Keratinocyte (primary cell): ENCODE results near the gene PFKFB4. TPM values are rescaled to one million over a fixed set of nuclear protein-coding genes. Genes with fewer than 3 reads are reported as not detected.
A peak's percentile ranks its signal among the peaks of the same experiment; 100 is the strongest.

Experiments
- DNase-seq: peaks from one replicate; pipeline ENCODE4 v3.0.0-alpha.2; 2011; ENCODE audit warnings: low read depth, missing footprints, low spot score
- FAIRE-seq: peaks from 2 replicates; lab custom pipeline; 2011; peaks lifted over from hg19 to GRCh38; lab: Jason Lieb, UNC
- H2AFZ ChIP-seq: 2 replicates; pipeline ENCODE4 v1.6.0; 2012; ENCODE audit warnings: low read length, control low read depth, inconsistent platforms; ENCODE audit not compliant: control insufficient read depth
- H3K27ac ChIP-seq: 2 replicates; pipeline ENCODE4 v1.5.1; 2011; ENCODE audit warnings: low read length; ENCODE audit not compliant: control insufficient read depth, insufficient read depth
- H3K27me3 ChIP-seq: 3 replicates; pipeline ENCODE4 v1.6.0; 2011; ENCODE audit warnings: low read length; ENCODE audit not compliant: control insufficient read depth, insufficient read depth; ENCODE audit errors: extremely low read depth
- H3K36me3 ChIP-seq, 2 experiments: 2 replicates in 1 of 2; 3 replicates in 1 of 2; pipeline ENCODE4 v1.5.1; 2011; ENCODE audit warnings: low read length in 2 of 2, mild to moderate bottlenecking in 1 of 2; ENCODE audit not compliant: control insufficient read depth in 2 of 2, insufficient read depth in 2 of 2; ENCODE audit errors: extremely low read depth in 1 of 2
- H3K4me1 ChIP-seq: 3 replicates; pipeline ENCODE4 v1.5.1; 2011; ENCODE audit warnings: low read length; ENCODE audit not compliant: control insufficient read depth, insufficient read depth; ENCODE audit errors: extremely low read depth
- H3K4me2 ChIP-seq: 3 replicates; pipeline ENCODE4 v1.6.0; 2011; ENCODE audit warnings: low read depth, low read length; ENCODE audit not compliant: control insufficient read depth, insufficient read depth; ENCODE audit errors: extremely low read depth
- H3K4me3 ChIP-seq, 3 experiments: fragments of 200-600 bp in 1 of 3; sonication (generic) in 1 of 3; 2 replicates in 2 of 3; 3 replicates in 1 of 3; pipeline ENCODE4 v1.5.1; 2011 to 2016; ENCODE audit warnings: low read length in 3 of 3, mild to moderate bottlenecking in 3 of 3, control low read depth in 2 of 3, inconsistent platforms in 1 of 3, low read depth in 1 of 3, mixed read lengths in 1 of 3, mixed run types in 1 of 3, moderate library complexity in 1 of 3; ENCODE audit not compliant: control insufficient read depth in 2 of 3, insufficient read depth in 2 of 3; ENCODE audit errors: extremely low read depth in 1 of 3
- H3K79me2 ChIP-seq: 2 replicates; pipeline ENCODE4 v1.6.0; 2012; ENCODE audit warnings: low read length; ENCODE audit not compliant: control insufficient read depth, insufficient read depth
- H3K9ac ChIP-seq: 3 replicates; pipeline ENCODE4 v1.6.0; 2011; ENCODE audit warnings: low read length; ENCODE audit not compliant: control insufficient read depth, insufficient read depth; ENCODE audit errors: extremely low read depth
- H3K9me1 ChIP-seq: 3 replicates; pipeline ENCODE4 v1.6.0; 2011; ENCODE audit warnings: low read length; ENCODE audit not compliant: control insufficient read depth, insufficient read depth; ENCODE audit errors: extremely low read depth
- H3K9me3 ChIP-seq: 2 replicates; pipeline ENCODE4 v1.5.1; 2012; ENCODE audit warnings: low read depth, low read length; ENCODE audit not compliant: control insufficient read depth
- H4K20me1 ChIP-seq: 3 replicates; pipeline ENCODE4 v1.6.0; 2011; ENCODE audit warnings: low read length; ENCODE audit not compliant: control insufficient read depth, insufficient read depth; ENCODE audit errors: extremely low read depth
- CTCF ChIP-seq, 3 experiments: IDR thresholded peaks in 1 of 3; conservative IDR thresholded peaks in 1 of 3; optimal IDR thresholded peaks in 1 of 3; 2 replicates in 2 of 3; 3 replicates in 1 of 3; pipeline versions ENCODE3 to v1.5.1; 2011; ENCODE audit warnings: low read length in 3 of 3, mild to moderate bottlenecking in 3 of 3, moderate library complexity in 2 of 3, control low read depth in 1 of 3, inconsistent platforms in 1 of 3; ENCODE audit not compliant: insufficient read depth in 2 of 3; ENCODE audit errors: extremely low read depth in 1 of 3
- EZH2 ChIP-seq: IDR thresholded peaks from one replicate; pipeline ENCODE4 v1.6.1; 2012; ENCODE audit warnings: inconsistent platforms, mild to moderate bottlenecking, low read length, moderate library complexity
- dilution Hi-C: fragments of 300-500 bp; cut with MboI; formaldehyde crosslinking; loops from one replicate; pipeline ENCODE4 v1.7.0; 2020; ENCODE audit warnings: low sequenced_read_pairs; ENCODE audit not compliant: extremely low pct_ligation_motif_present
- polyA plus RNA-seq, 5 experiments: library from polyadenylated mRNA; depleted of rRNA in 3 of 5; stranded (reverse) in 3 of 5; stranded (forward) in 1 of 5; unstranded in 1 of 5; fragments of >200 nt; gene quantifications; 1 replicate in 1 of 5; 2 replicates in 3 of 5; 3 replicates in 1 of 5; pipeline versions ENCODE4 v1.2.1 to v1.2.3, GENCODE V29; 2011 to 2012; ENCODE audit warnings: missing spikeins in 2 of 5, low read depth in 1 of 5, low replicate concordance in 1 of 5

PFKFB4 gene
- polyA plus RNA-seq, 1 donor (not counting 4 experiments of a cell fraction or from before 2014, with no cell fraction given), result 15.1 TPM

DNA sequence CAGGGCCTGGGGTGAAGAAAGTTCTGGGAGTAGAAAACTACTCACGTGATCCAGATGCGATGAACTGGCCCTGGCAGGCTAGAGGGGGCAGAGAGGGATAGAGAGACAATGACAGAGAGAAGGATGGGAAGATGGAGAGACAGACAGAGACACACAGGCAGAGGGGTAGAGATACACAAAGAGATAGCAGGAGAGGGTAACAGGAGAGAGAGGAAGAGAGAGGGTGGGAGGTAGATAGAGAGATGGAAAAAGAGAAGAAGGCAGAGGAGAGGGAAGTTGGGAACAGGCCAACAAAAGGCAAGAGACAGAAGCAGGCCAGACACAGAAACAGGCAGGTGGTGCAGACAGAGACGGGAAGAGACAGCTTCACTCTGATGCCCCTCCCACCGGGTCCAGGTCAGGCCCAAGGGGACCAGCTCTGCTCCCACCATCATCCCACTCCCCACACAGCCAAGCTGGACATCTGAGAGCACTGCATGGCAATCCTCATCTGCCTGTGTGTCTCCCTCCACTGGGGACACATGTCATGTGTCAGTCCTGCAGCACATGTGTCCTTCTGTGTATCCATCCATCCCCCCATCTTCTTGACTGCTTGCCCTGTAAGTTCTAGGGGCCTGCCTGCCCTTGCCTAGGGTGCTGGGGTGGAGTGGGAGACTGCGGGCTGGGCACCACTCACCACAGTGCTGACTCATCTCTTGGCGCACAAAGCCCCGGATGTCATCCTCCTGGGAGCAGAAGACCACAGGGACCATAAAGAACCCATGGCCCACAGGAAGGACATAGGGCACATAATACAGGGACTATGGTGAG lies 9.2 kb upstream of the PFKFB4 start:
- Histone ChIP-seq H3K79me2 (no peaks in the 10 kb centered on the region), H3K36me3 (peaks cover 48 to 52% of the 10 kb centered on the region in 2 experiments), H3K9me1 (peaks cover 3% of the 10 kb centered on the region), H3K27ac (no peak overlapping the region), H3K9me3 (no peaks in the 10 kb centered on the region), H3K4me1 (peaks cover 38% of the 10 kb centered on the region), H3K4me2 (no peak overlapping the region), H3K9ac (no peak overlapping the region), H3K27me3 (no peaks in the 10 kb centered on the region), H3K4me3 (no peak overlapping the region), H2AFZ (no peak overlapping the region), H4K20me1 (peaks cover 12% of the 10 kb centered on the region)
- dilution Hi-C loops, result no loop called here
- FAIRE-seq, result peak; percentile 88
- TF ChIP-seq CTCF (optimal IDR thresholded peaks at IDR 0.05 in 1 of 3, IDR thresholded peaks at IDR 0.05 in 1 of 3, conservative IDR thresholded peaks at IDR 0.05 in 1 of 3; ENCODE audit: extremely low read depth in 1 of 3, insufficient read depth in 2 of 3, low read length in 3 of 3) (no peak), EZH2 (no peak)
- no peak for DNase-seq

DNA sequence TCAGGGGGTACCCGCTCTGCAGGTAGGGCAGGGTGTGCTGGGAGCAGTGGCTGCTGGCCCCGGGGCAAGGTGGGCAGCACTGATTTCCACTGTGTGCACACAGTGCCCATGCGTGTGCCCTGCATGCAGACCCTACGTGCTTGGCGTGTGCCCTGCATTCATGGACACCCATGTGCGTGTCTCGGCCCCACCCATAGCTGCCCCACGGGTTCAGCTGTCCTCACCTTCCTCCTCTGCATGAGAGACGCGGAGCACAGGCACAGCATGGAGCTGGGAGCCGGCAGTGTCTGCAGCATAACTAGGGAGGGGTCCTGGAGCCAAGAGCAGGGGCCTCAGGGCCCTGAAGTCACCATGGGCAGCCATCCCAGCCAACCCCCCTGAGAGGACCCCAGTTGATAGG lies 8.6 kb upstream of the PFKFB4 start:
- no peak overlapping the region for H3K27ac ChIP-seq
- no peak overlapping the region for H3K4me3 ChIP-seq
- H3K9ac ChIP-seq, result no peak overlapping the region
- H3K4me1 ChIP-seq, result peaks cover 38% of the 10 kb centered on the region
- no peak for TF ChIP-seq EZH2
- TF ChIP-seq CTCF (optimal IDR thresholded peaks at IDR 0.05 in 1 of 3, IDR thresholded peaks at IDR 0.05 in 1 of 3, conservative IDR thresholded peaks at IDR 0.05 in 1 of 3; ENCODE audit: extremely low read depth in 1 of 3, insufficient read depth in 2 of 3, low read length in 3 of 3), result no peak
- peaks cover 3% of the 10 kb centered on the region for H3K9me1 ChIP-seq
- H4K20me1 ChIP-seq, result peaks cover 14% of the 10 kb centered on the region
- peaks cover 48 to 50% of the 10 kb centered on the region in 2 experiments for H3K36me3 ChIP-seq
- no peaks in the 10 kb centered on the region for H3K9me3 ChIP-seq
- FAIRE-seq (no peak), DNase-seq (no peak)
- H3K4me2 ChIP-seq, result no peak overlapping the region
- H2AFZ ChIP-seq, result no peak overlapping the region
- H3K27me3 ChIP-seq, result no peaks in the 10 kb centered on the region
- no peaks in the 10 kb centered on the region for H3K79me2 ChIP-seq
- dilution Hi-C loops, result no loop called here
